Lower leg skin (tissue), 3 donors: Measurements from ENCODE around the gene DUOXA1.

Experiments
- CTCF ChIP-seq, 3 donors: fragments of 450-650 bp; IDR thresholded peaks; one replicate each; pipeline ENCODE4 v1.5.1; 2016; ENCODE audit warnings: antibody characterized with exemption in 3 of 3, mild to moderate bottlenecking in 3 of 3, moderate library complexity in 2 of 3
- POLR2A ChIP-seq, 2 donors: fragments of 450-650 bp; IDR thresholded peaks; one replicate each; pipeline ENCODE4 v1.6.1; 2016 to 2017; ENCODE audit warnings: antibody characterized with exemption in 2 of 2, mild to moderate bottlenecking in 1 of 2, moderate library complexity in 1 of 2

GRCh38 chr15:45114076-45114750 is 15.5 kb downstream of the DUOXA1 start, which contains the start of the genes DUOX2 and DUOXA2:
- TF ChIP-seq CTCF (IDR thresholded peaks at IDR 0.05) (no peak), POLR2A (IDR thresholded peaks at IDR 0.05) (no peak)
